Measurements from ENCODE around the gene KSR1. TPM values are rescaled to one million over a fixed set of nuclear protein-coding genes. Genes with fewer than 3 reads are reported as not detected.

The KSR1 gene
- total RNA-seq, 2 experiments from 2014 or later = 57.0 to 60.2 TPM

DNA sequence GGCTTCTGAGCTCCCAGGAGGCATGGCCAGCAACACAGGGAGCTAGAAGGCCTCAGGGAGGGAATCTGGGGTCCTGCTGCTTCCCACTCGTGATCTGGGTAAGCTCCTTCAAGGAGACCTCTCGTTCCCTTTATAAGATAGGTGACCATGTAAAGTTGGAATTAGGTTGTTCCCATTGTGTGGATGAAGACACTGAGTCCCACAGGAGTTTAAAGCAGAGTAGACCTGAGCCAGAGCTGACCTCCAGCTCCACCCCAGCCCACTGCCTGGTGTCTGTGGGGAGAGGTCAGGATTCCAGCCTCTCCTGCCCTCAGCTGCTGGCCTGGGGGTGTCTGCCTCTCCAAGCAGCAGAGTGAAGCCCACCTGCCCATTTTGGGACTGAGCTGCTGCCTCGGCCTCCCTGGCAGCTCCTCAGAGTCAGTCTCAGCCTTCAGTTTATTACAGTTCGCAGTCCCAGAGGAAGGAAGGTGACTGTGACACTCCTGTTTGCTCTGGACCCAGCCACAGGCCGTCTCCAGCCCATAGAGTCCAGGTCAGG lies 141.6 kb downstream of the KSR1 start:
- POLR2A ChIA-PET = interaction anchor here (0.9 kb wide), 1 partner anchor 19 kb away, joined by 3 read pairs; no protein-coding TSS in a partner anchor
- H3K27me3 Mint-ChIP-seq = no peaks in the 10 kb centered on the region
- DNase-seq = no peak
- peaks cover 18% of the 10 kb centered on the region for H3K4me1 Mint-ChIP-seq
- no peaks in the 10 kb centered on the region for H3K9me3 Mint-ChIP-seq
- no peak for ATAC-seq (ENCODE audit: low read depth)
- H3K4me3 Mint-ChIP-seq = no peak overlapping the region
- H3K27ac Mint-ChIP-seq = no peak overlapping the region
- peaks cover 14% of the 10 kb centered on the region for H3K36me3 Mint-ChIP-seq

GRCh38 chr17:27598337-27599050 lies 142.2 kb downstream of the KSR1 start:
- POLR2A ChIA-PET = interaction anchor here (0.9 to 2.4 kb wide), 3 partner anchors 20 to 302 kb away, joined by 3 to 26 read pairs (median 3); partner anchors contain the start of gene KSR1
- Mint-ChIP-seq H3K27ac (peak overlapping the region; percentile 25), H3K4me3 (no peak overlapping the region), H3K4me1 (peaks cover 20% of the 10 kb centered on the region), H3K9me3 (no peaks in the 10 kb centered on the region), H3K27me3 (no peaks in the 10 kb centered on the region), H3K36me3 (peaks cover 14% of the 10 kb centered on the region)
- no peak for ATAC-seq (ENCODE audit: low read depth)
- DNase-seq = no peak

DNA sequence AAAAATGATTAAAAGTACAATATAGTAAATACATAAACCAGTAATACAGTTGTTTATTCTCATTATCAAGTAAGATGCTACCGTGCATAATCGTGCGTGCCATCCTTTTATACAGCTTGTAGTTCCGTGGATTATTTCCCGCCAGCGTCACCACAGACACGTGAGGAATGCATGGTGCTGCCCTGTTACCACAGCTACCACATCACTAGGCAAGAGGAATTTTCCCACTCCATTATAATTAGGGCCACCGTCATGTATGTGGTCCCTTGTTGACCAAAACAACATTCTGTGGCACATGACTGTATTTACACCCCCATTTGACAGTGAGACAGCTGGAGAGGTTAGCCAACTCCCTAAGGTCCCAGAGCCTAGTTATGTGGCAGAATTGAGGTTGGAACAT lies 144.2 kb downstream of the KSR1 start:
- peaks cover 8% of the 10 kb centered on the region for H3K36me3 Mint-ChIP-seq
- H3K4me3 Mint-ChIP-seq = no peak overlapping the region
- POLR2A ChIA-PET = interaction anchor here (0.7 to 2.4 kb wide), 5 partner anchors 22 to 246 kb away, joined by 3 to 26 read pairs (median 7); partner anchors contain the start of gene KSR1
- DNase-seq (no peak), ATAC-seq (ENCODE audit: low read depth) (no peak)
- no peak overlapping the region for H3K27ac Mint-ChIP-seq
- H3K4me1 Mint-ChIP-seq = peaks cover 14% of the 10 kb centered on the region
- H3K27me3 Mint-ChIP-seq = no peaks in the 10 kb centered on the region
- no peaks in the 10 kb centered on the region for H3K9me3 Mint-ChIP-seq

DNA sequence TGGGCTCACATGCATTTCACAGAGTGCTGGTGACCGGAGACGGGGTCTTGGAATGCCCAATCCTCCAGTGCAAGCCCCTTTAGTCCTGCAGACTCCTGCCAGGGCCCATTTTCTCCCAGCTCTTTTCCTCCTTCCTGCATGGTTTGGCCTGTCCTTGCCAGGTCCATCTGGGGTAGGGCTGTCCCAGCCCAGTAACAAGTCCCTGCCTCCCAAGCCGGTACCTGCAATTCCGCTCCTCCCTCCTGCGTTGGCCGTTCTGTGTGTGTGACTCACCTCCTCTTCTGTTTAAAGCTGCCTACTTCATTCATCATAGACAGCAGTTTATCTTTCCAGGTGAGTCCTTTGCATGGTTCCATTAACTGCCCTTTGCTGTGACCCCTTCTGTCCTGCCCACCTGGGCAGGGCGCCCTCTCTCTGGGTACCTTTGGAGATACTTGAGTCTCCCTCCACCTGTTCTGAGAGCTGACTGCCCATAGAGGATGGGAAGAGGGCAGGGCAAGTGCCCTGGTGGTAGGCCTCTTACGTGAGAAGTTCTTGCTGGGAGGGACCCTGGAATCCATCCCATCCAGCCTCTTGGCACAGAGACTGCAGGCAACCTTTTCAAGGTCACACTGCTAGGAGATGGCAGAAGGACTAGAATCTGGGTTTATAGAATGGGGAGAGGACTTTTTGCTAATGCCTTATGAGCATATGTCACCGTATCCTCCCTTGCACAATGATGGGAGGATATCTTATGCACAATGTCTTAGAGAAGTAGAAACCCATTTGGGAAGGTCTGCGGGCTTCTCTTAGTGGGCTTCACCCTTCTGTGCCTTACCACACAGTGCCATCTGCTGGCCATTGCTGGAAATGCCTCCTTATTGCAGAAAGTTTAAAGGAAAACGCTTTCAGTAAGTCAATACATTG lies 145.1 kb downstream of the KSR1 start:
- peak; percentile 32 for ATAC-seq (ENCODE audit: low read depth)
- peak; percentile 79 for DNase-seq
- Mint-ChIP-seq H3K4me3 (no peak overlapping the region), H3K4me1 (peaks cover 14% of the 10 kb centered on the region), H3K27me3 (no peaks in the 10 kb centered on the region), H3K9me3 (no peaks in the 10 kb centered on the region), H3K27ac (no peak overlapping the region), H3K36me3 (peaks cover 8% of the 10 kb centered on the region)
- POLR2A ChIA-PET = interaction anchor here (2.4 kb wide), 1 partner anchor 145 kb away, joined by 26 read pairs; the partner anchor contains the start of gene KSR1

DNA sequence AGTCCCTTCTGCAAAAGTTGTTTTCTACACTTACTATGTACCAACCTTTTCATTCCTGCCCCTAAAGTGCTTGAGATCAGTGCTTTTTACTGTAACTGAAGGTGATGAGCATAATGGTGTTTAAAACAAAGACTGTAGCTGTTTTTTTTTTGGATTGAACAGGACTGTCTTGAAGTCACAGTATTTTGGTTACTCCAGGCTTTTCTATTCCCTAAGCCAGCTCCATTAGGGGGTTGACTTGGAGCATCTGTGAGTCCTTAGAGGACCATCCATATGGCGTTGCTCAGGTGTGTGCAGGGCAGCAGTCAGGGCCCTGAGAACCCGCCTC lies 145.7 kb downstream of the KSR1 start:
- Mint-ChIP-seq H3K36me3 (peaks cover 8% of the 10 kb centered on the region), H3K9me3 (no peaks in the 10 kb centered on the region), H3K27ac (no peak overlapping the region), H3K27me3 (no peaks in the 10 kb centered on the region), H3K4me3 (no peak overlapping the region), H3K4me1 (peaks cover 14% of the 10 kb centered on the region)
- DNase-seq (no peak), ATAC-seq (ENCODE audit: low read depth) (no peak)
- POLR2A ChIA-PET = no interaction called here

- DNase-seq (peak; percentile 73), ATAC-seq (ENCODE audit: low read depth) (no peak)
- Mint-ChIP-seq H3K4me3 (no peak overlapping the region), H3K9me3 (no peaks in the 10 kb centered on the region), H3K27me3 (no peaks in the 10 kb centered on the region), H3K4me1 (peaks cover 14% of the 10 kb centered on the region), H3K36me3 (peaks cover 8% of the 10 kb centered on the region), H3K27ac (peak overlapping the region; percentile 16)
- POLR2A ChIA-PET = no interaction called here
These were observed 146.6 kb downstream of the KSR1 start for GRCh38 chr17:27602721-27603420.

DNA sequence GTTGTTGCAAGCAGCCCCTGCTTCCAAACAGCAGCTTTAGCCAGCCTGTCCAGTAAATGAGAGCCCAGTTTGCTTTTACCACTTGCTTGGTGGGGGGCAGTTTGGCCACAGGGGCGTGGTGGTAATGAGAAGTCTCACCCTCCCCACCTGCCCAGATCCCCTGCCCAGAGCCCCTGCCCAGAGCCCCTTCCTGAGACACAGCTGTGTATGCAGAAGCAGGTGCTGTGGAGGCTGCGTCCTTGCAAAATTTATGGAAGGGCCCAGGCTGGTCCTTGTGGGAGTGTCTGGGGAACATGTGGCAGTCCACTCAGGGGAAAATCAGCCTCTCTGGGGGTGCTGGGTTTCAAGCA lies 147.1 kb downstream of the KSR1 start:
- H3K27ac Mint-ChIP-seq = no peak overlapping the region
- no peaks in the 10 kb centered on the region for H3K9me3 Mint-ChIP-seq
- no peak overlapping the region for H3K4me3 Mint-ChIP-seq
- H3K27me3 Mint-ChIP-seq = no peaks in the 10 kb centered on the region
- POLR2A ChIA-PET = no interaction called here
- ATAC-seq (ENCODE audit: low read depth) (no peak), DNase-seq (no peak)
- H3K4me1 Mint-ChIP-seq = peaks cover 14% of the 10 kb centered on the region
- peaks cover 8% of the 10 kb centered on the region for H3K36me3 Mint-ChIP-seq

DNA sequence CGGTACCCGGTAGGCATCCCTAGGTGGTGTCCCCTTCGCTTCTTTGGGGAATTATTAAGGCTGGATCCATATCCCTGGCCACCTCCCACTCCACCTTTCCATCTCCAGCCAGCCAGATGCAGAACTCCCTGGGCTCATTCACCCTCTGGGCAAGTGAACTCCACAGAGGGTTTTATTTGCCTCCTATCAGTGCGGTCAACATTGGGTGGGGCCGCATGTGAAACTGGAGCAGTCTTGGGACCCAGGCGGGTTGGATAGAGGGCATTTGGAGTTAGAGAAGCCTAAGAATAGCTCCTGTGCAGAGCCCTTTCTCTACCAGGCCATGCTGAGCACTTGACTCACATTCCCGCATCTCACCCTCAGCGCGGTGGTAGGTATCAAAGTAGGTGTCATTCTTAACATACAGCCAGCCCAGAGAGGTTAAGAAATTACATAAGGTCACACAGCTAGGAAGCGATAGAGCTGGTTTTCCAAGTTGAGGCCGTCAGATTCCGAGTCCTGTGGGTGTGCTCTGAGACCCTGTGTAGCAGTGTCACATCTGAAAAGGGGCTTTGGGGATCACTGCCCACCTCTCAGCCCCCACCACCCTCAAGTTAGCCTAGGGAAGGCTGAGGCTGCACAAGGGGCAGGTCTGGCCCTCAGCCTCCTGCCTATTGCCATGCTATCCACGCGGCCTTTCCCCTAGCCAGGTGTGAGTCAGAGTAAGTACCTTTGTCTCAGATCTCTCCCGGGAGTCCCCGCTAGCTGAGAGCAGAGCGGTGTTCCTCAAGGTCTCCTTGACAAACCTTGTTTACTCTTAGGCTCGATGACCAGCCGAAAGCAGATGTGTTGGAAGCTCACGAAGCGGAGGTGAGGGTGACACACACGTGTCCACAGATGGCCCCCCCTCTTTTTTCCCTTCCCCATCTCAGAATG lies 147.9 kb downstream of the KSR1 start:
- no peaks in the 10 kb centered on the region for H3K9me3 Mint-ChIP-seq
- DNase-seq (no peak), ATAC-seq (ENCODE audit: low read depth) (no peak)
- H3K27ac Mint-ChIP-seq = no peak overlapping the region
- H3K27me3 Mint-ChIP-seq = no peaks in the 10 kb centered on the region
- POLR2A ChIA-PET = interaction anchor here (0.5 kb wide), 1 partner anchor 311 kb away, joined by 3 read pairs; no protein-coding TSS in a partner anchor
- peaks cover 12% of the 10 kb centered on the region for H3K36me3 Mint-ChIP-seq
- H3K4me1 Mint-ChIP-seq = peaks cover 14% of the 10 kb centered on the region
- H3K4me3 Mint-ChIP-seq = no peak overlapping the region

DNA sequence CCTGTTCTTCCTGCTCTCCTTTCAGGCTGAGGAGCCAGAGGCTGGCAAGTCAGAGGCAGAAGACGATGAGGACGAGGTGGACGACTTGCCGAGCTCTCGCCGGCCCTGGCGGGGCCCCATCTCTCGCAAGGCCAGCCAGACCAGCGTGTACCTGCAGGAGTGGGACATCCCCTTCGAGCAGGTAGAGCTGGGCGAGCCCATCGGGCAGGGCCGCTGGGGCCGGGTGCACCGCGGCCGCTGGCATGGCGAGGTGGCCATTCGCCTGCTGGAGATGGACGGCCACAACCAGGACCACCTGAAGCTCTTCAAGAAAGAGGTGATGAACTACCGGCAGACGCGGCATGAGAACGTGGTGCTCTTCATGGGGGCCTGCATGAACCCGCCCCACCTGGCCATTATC lies 149.2 kb downstream of the KSR1 start:
- peaks cover 13% of the 10 kb centered on the region for H3K4me1 Mint-ChIP-seq
- DNase-seq (no peak), ATAC-seq (ENCODE audit: low read depth) (no peak)
- no peaks in the 10 kb centered on the region for H3K27me3 Mint-ChIP-seq
- H3K36me3 Mint-ChIP-seq = peaks cover 14% of the 10 kb centered on the region
- H3K9me3 Mint-ChIP-seq = no peaks in the 10 kb centered on the region
- POLR2A ChIA-PET = no interaction called here
- no peak overlapping the region for H3K27ac Mint-ChIP-seq
- no peak overlapping the region for H3K4me3 Mint-ChIP-seq

GRCh38 chr17:27607521-27608091 lies 151.4 kb downstream of the KSR1 start:
- Mint-ChIP-seq H3K27ac (no peak overlapping the region), H3K27me3 (no peaks in the 10 kb centered on the region), H3K4me3 (no peak overlapping the region), H3K36me3 (peaks cover 6% of the 10 kb centered on the region), H3K4me1 (peaks cover 6% of the 10 kb centered on the region), H3K9me3 (no peaks in the 10 kb centered on the region)
- ATAC-seq (ENCODE audit: low read depth) (no peak), DNase-seq (no peak)
- POLR2A ChIA-PET = interaction anchor here (0.6 to 1.2 kb wide), 2 partner anchors 24 to 43 kb away, joined by 3 to 4 read pairs; no protein-coding TSS in a partner anchor

- Mint-ChIP-seq H3K27me3 (no peaks in the 10 kb centered on the region), H3K4me3 (no peak overlapping the region), H3K9me3 (no peaks in the 10 kb centered on the region), H3K4me1 (peaks cover 2% of the 10 kb centered on the region), H3K36me3 (peaks cover 6% of the 10 kb centered on the region), H3K27ac (peak overlapping the region; percentile 22)
- no peak for DNase-seq
- POLR2A ChIA-PET = interaction anchor here (1.2 kb wide), 1 partner anchor 23 kb away, joined by 4 read pairs; no protein-coding TSS in a partner anchor
- no peak for ATAC-seq (ENCODE audit: low read depth)
These were observed 152.3 kb downstream of the KSR1 start for GRCh38 chr17:27608328-27609230.

Measured in activated naive CD8-positive, alpha-beta T cell treated with anti-CD3 and anti-CD28 coated beads, Interleukin-2, amount 10 ng/mL, durations not matched to agents 7 days and 5 days (primary cell).